NCI-H510A treated with DMSO at 0.1 percent for 48 hours (cell line): ENCODE measurements around the gene ZBTB17.
"Not testable (repeated sequence)": the region's sequence is repeated elsewhere in the genome, so short reads cannot be mapped to it uniquely, and the experiment has no call there.

ENCODE experiments used
- DNase-seq: peaks from one replicate; lab custom pipeline; 2025; lab: John Stamatoyannopoulos, UW

The ZBTB17 gene

DNA sequence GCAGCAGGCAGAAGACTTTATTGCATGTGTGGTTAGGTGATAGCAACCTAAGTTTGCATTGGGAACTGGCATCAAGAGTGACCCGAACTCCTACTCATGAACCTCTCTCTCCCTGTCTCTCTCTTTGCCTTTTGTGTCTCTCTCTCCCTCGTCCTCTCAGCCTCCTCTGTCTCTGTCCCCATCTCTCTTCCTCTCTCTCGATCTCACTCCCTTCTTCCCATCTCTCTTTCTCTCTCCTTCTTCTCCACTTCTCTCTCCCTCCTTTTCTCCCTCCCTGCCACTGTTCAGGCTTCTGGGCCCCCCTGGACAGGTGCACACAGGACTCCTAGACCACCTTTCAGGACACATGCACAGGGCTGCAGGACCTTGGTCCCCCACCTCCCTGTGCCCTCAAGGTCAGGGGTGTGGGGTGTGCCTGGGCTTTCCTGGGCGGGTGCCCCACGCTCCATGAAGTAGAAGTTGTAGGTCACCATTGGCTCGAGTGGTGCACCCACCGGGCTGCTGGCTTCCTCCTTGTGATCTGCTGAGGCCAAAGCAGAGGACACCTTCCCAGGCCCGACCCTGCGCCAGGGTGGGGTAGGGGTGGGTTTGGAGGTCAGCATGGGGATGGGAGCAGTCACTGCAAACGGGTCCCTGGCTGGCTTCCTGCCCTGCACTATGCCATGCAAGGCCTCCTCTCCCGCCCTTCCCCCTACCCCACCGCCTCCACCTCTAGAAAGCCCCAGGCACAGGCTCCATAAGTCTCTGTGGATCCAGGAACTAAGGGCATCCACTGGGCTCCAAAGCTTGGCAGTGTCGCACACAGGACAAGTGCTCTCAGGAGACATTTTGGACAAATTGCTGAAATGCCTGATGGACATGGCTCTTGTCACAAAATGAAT, 13.2 kb upstream of the ZBTB17 start:
- DNase-seq = no peak

DNA sequence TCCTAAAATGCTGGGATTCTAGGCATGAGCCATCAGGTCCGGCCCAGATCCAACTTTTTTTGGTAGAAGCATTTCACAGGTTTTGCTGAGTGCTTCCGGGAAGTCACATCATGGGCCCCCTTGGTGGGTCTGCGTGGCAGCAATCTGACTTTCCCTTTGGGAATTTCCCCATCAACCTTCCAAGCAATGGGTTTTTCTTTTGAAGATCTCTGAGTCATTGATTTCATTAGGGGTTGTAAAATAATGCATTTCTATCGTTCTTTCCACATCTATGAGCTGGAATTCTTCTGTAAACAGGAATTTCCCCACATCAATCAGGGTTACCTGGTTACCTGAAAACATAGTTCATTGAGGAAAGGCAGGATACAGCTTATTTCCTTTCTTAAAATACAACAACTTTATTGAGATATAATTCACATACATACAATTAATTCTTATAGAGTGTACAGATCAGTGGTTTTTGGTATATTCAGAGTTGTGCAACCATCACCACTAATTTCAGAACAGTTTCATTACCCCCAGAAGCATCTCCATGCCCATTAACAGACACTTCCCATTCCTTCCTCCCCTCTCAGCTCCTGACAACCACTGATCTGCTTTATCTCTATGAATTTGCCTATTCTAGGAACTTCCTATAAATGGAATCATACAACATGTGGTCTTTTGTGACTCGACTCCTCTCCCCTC, 9.9 kb upstream of the ZBTB17 start:
- no peak for DNase-seq

- DNase-seq = no peak
Measured at GRCh38 chr1:15983275-15983674, 7.4 kb upstream of the ZBTB17 start.

DNA sequence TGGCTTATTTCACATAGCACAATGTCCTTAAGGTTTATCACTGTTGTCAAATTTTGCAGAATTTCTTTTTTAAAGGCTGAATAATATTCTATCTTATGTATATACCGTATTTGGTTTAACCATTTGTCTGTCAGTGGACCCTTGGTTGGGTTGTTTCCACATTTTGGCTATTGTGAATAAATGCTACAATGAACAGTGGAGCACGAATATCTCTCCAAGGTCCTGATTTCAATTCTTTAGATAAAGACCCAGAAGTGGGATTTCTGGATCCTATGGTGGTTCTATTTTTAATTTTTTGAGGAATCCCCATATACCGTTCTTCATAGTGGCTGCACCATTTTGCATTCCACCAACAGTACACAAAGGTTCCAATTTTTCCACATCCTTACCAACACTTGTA, 5.8 kb upstream of the ZBTB17 start:
- DNase-seq = no peak

GRCh38 chr1:15977947-15978346, 2.0 kb upstream of the ZBTB17 start:
- not testable (repeated sequence) for DNase-seq

GRCh38 chr1:15975358-15975804, 520 bp downstream of the ZBTB17 start:
- DNase-seq = peak; percentile 64

DNA sequence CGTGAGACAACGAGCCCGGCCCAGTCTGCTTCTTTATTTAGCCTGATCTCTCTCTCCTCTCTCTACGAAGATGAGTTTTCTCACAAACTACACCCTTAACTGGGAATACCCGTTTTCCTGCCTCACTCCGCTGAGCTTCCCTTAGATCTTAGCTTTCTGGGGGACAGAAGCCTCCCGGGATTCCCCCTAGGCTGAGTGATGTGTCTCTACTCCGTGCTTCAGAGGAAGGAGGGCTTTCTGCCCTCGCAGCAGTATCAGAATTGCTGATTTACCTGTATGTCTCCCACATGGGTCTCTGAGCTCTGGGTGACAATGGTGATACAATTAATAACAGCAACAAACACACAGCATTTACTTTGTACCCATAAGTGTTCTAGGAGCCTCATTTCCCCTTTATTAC, 1.0 kb downstream of the ZBTB17 start:
- no peak for DNase-seq

- DNase-seq = no peak
Measured at GRCh38 chr1:15973772-15974171, 2.1 kb downstream of the ZBTB17 start.

DNA sequence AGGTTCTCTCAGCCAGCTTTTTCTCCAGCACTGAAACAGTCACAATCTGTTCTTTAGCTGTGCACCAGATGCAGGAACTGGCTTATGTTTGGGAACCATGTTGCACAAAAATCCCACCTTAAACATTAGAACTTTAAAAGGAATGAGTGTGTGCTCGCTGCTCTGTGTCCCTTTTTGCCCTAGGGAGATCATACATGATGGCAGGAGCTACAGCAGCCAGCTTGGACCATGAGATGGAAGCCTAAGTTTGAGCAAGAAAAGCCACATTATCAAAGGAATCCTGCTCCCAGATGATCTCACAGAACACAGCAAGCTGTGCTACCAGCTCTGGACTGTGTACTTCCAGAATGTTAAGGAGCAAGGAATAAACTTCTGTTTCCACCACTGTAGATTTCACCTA, 3.5 kb downstream of the ZBTB17 start:
- no peak for DNase-seq

DNA sequence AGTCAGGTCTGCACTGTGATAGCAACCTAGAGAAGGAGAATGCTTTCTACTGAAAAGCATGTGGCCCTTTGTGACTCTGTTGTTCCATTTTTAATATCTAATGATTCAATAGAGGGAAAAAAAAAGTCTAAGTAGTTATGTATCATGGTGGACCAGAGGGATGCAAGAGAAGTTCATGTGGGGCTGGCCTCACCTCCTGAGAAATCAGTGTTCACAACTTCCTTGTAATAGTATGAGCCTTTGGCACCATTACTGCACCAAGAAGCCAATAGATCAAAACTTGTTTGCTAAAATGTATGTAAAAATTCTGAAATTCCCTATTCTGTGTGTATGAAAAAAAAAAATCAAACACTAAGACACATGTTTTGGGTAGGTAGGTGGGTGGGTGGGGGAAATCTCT, 5.0 kb downstream of the ZBTB17 start:
- DNase-seq = no peak

- DNase-seq = no peak
Measured at GRCh38 chr1:15969321-15969880, 6.5 kb downstream of the ZBTB17 start.

DNA sequence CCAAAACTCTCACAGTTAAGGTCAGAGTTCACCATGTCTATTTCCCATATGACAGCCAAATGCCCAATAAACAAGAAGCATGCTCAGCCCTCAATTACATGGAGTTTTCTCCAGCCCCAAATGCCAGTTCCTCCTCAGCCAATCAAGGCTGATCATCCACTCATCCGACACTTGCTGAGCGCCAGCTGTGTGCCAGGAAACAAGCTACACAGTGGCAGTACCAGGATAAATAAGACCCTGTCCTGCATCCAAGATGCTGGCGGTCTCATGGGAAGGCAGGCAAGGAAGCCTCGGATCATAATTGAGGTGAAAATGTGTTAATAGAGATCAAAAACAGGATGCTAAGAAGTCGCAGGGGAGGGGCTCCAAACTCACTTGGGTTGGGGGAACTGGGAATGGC, 7.7 kb downstream of the ZBTB17 start:
- no peak for DNase-seq

GRCh38 chr1:15966956-15967344, 9.0 kb downstream of the ZBTB17 start:
- no peak for DNase-seq

DNA sequence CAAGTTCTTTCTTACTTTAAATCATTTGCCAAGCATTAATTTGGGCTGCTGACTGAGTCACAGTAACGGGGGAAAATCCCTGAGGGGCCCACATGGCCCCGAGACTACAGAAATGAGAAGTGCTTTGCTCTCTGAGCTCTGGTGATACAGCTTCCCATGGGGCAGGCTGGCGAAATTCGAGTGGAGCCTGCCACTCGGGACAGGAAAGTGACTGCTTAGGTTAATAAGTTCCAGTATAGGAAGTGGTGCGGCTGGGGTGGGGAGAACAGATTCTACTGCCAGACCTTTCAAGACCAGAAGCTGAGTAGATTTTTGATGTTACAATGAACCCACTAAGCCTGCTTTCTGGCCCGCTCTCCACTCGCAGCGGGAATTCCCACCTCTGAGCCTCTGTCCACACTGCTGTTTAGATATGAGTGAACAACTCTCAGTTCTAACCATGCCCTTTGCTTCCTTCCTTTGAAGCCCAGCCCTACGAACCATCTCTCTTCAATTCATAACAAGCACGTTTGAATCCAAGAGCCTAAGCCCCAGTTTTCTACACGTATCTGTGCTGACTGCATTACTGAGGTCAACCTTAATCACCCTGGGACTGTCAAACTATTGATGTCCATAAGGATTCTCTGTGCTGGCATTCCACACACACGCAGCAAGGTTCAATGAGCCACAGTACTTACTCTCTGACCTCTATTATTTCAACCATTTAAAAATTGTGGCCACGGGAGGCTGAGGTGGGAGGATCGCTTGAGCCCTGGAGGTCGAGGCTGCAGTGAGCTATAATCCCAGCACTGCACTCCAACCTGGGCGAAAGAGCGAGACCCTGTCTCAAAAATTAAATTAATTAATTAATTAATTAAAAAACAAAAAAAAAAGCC, 9.6 kb downstream of the ZBTB17 start:
- no peak for DNase-seq

DNA sequence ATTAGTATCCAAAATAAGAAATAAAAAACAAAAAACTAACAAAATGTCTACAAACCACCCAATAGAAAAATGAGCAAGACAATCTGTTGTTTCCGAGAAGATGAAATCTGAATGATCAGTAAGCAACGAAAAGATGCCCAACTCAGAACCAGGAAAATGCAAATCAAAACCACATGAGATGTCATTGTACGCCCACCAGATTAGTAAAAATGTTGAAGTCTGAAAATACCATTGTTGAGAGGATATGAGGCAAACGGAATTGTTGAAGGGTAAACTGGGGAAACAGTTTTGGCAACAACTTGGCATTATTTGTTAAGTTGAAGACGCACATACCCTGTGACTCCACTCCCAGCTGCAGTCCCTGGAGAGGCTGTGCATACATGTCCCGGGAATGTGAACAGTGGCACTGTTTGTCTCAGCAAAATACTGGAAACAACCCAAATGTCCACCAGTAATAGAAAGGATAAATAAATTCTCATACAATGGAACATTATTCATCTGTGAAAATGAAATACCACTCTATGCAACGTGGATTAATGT, 10.6 kb downstream of the ZBTB17 start:
- no peak for DNase-seq

- no peak for DNase-seq
Measured at GRCh38 chr1:15963968-15964648, 11.8 kb downstream of the ZBTB17 start.

GRCh38 chr1:15963363-15963967, 12.4 kb downstream of the ZBTB17 start:
- no peak for DNase-seq

GRCh38 chr1:15962671-15963362, 13.1 kb downstream of the ZBTB17 start:
- DNase-seq = no peak

GRCh38 chr1:15962176-15962575, 13.7 kb downstream of the ZBTB17 start:
- DNase-seq = no peak

GRCh38 chr1:15961492-15961891, 14.4 kb downstream of the ZBTB17 start:
- no peak for DNase-seq
